Fibroblast of villous mesenchyme (primary cell): ENCODE results near the gene ARVCF. TPM values are rescaled to one million over a fixed set of nuclear protein-coding genes. Genes with fewer than 3 reads are reported as not detected.
A peak's percentile ranks its signal among the peaks of the same experiment; 100 is the strongest.

ENCODE experiments used
- DNase-seq: peaks from one replicate; pipeline ENCODE4 v3.0.0-alpha.2; 2010; ENCODE audit warnings: low read depth
- H3K4me3 ChIP-seq: 2 replicates; pipeline ENCODE4 v1.5.1; 2011; ENCODE audit warnings: low read depth, mild to moderate bottlenecking, low read length
- CTCF ChIP-seq: IDR thresholded peaks from 2 replicates; pipeline ENCODE4 v1.5.1; 2012; ENCODE audit warnings: low read depth, mild to moderate bottlenecking, low read length; ENCODE audit not compliant: insufficient read depth
- total RNA-seq: library from RNA; depleted of rRNA; stranded (reverse); fragments of >200 nt; gene quantifications from 2 replicates; pipeline ENCODE4 v1.2.3, GENCODE V29; 2012

Gene ARVCF
- total RNA-seq, 1 donor: 6.0 TPM

- TF ChIP-seq CTCF: no peak
- DNase-seq: no peak
- H3K4me3 ChIP-seq: no peak overlapping the region
These were observed 13.3 kb downstream of the ARVCF start for GRCh38 chr22:20003304-20003703.

DNA sequence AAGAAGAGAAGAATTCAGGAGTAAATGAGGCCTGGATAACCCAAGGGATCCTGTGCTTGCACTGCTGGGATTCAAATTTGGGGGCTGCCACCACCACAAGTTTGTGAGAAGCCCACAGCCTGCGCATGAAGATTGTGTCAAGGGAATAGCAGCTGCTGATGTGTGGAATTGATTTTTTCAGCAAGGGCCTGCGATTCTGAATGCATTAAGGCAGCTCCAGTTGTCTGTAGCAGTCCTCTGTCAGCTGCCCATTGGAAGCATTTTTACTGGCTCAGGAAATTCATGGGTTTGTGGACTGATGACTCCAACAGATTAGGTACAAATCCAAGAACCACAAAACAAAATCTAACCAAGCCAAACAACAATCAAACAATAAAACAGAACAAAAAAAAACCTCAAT, 14.0 kb downstream of the ARVCF start:
- TF ChIP-seq CTCF: no peak
- DNase-seq: no peak
- no peak overlapping the region for H3K4me3 ChIP-seq

DNA sequence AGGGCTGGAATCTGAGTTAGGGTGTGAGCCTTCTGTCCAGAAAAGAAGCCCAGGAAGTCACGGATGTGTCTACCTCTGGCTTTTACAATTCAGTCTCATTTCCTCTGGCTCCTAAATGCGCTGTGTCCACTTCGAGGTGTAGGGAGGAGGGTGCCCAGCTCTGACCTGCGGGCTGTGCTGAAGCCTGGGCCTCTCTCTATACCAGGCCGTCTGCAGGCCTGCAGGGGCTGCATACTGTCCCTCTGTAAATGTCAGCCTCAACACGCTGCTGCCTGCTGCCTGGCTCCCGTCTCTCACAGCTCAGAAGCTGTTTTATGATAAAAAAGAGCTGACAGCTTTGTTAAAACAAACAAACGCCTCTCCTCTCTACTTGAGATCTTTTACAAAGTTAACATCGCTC, 14.5 kb downstream of the ARVCF start:
- no peak for TF ChIP-seq CTCF
- peak; percentile 24 for DNase-seq
- H3K4me3 ChIP-seq: no peak overlapping the region

DNA sequence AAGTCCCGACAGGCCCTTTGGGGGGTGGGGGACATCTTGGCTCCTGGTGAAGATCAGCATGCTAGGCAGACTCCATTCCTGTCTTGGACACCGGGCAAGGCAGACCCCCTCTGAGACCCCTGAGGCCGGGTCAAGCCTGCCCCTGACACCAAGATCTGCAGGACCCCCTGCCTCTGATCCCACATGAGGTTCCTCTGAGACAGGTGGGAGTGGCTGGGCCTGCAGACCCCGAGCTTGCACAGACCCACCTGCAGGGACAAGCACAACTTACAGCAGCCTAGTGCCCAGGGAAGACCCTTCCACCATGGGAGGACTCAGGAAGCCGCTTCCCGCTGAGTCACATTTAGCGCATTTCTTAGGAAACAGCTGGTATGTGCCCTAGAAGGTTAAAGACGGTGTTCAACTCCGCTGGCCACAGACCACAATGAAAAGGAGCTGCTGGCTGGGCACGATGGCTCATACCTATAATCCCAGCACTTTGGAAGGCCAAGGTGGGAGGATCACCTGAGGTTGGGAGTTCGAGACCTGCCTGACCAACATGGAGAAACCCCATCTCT, 15.5 kb downstream of the ARVCF start:
- DNase-seq: peak; percentile 70
- H3K4me3 ChIP-seq: no peak overlapping the region
- no peak for TF ChIP-seq CTCF

DNA sequence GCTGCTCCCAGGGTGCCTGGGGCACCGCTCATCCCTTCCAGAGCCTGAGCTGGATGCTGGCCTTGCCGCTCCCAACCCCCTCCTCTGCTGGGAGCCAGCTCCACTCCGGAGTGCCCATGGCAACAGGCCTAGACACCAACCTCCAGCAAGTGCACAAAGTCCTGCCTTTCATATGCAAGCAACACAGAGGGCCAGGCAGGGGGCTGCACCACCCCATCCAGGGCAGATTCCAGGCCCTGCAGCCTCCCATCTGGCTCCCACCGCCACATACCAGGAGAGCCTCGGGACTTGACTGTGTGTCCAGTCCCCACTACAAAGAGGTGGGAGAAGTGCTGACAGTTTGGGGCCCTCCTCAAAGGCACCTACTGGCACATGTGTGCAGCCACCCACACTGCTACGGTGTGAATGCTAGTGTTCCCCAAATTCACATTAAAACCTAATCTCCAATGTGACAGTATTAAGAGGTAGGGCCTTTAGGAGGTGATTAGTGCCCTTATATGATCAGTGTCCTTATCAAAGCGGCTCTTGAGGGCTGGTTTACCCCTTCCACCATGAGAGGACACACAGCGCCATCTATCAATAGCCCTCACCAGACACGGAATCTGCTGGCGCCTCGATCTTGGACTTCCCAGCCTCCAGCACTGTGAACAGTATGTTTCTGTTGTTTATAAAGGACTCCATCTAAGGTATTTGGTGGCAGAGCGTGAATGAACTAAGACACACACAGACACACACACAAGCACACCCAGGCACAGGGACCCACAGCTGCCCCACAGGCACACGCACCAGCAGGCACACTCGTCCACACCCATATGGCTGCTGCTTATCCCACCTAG, 16.2 kb downstream of the ARVCF start:
- no peak for DNase-seq
- H3K4me3 ChIP-seq: no peak overlapping the region
- no peak for TF ChIP-seq CTCF

GRCh38 chr22:19998991-19999820, 17.4 kb downstream of the ARVCF start:
- peak; percentile 33 for DNase-seq
- TF ChIP-seq CTCF: no peak

More at GRCh38 chr22:19998991-19999820, 17.4 kb downstream of the ARVCF start:
- no peak overlapping the region for H3K4me3 ChIP-seq
